K562 (cell line): ENCODE results near the gene APOC4. TPM values are rescaled to one million over a fixed set of nuclear protein-coding genes. Genes with fewer than 3 reads are reported as not detected.

Experiments used
- ATAC-seq: fragments of 200-7000 bp; cut with Tn5 transposase; 3 replicates; pipeline ENCODE4 v1.9.1; 2020; ENCODE audit warnings: moderate library complexity
- BruUV-seq: library from RNA; stranded (reverse); fragments of 400-500 nt; replicated peaks from 2 replicates; lab custom pipeline; 2021; lab: Mats Ljungman, UMichigan
- CTCF ChIA-PET: fragments of 300-600 bp; formaldehyde crosslinking; extraction: SDS; loops from one replicate; lab custom pipeline; 2021; ENCODE audit warnings: low intra/inter-chr PET ratio; lab: Yijun Ruan, JAX
- POLR2A ChIA-PET: fragments of 300-600, 350-650 bp; sonication (Branson Sonifier 250); formaldehyde crosslinking; extraction: SDS; loops from one replicate; lab custom pipeline; 2021; ENCODE audit warnings: antibody characterized with exemption, inconsistent platforms; lab: Yijun Ruan, JAX
- DNase-seq, 4 experiments: peaks; one replicate each; pipeline versions ENCODE4 v3.0.0 to v3.0.0-alpha.2; 2011 to 2018; ENCODE audit warnings: low spot score in 3 of 4, mixed read lengths in 3 of 4; ENCODE audit errors: extremely low read depth in 1 of 4
- FAIRE-seq: peaks from 2 replicates; lab custom pipeline; 2011; peaks lifted over from hg19 to GRCh38; lab: Jason Lieb, UNC
- H2AFZ ChIP-seq: 2 replicates; pipeline ENCODE4 v1.6.0; 2011; ENCODE audit warnings: low read depth, low read length, control low read depth, inconsistent platforms
- H3K27ac ChIP-seq: fragments of 200-600 bp; 3 replicates; pipeline ENCODE4 v1.8.0; 2011; ENCODE audit warnings: low read depth, mild to moderate bottlenecking, control low read depth, inconsistent platforms, low read length, moderate library complexity, mixed read lengths; ENCODE audit errors: extremely low read depth
- H3K27me3 ChIP-seq, 2 experiments: fragments of 300-600 bp in 1 of 2; 2 replicates in 1 of 2; 3 replicates in 1 of 2; pipeline versions ENCODE4 v1.6.0 to v1.8.0; 2011; ENCODE audit warnings: inconsistent platforms in 2 of 2, low read length in 2 of 2, mild to moderate bottlenecking in 1 of 2, mixed read lengths in 1 of 2, moderate library complexity in 1 of 2; ENCODE audit not compliant: control insufficient read depth in 2 of 2, insufficient read depth in 2 of 2
- H3K36me3 ChIP-seq: fragments of 300-600 bp; 3 replicates; pipeline ENCODE4 v1.8.0; 2011; ENCODE audit warnings: mild to moderate bottlenecking, low read length, inconsistent platforms; ENCODE audit not compliant: control insufficient read depth, insufficient read depth
- H3K4me1 ChIP-seq, 2 experiments: fragments of 200-600 bp in 1 of 2; replicated peaks in 1 of 2; 2 replicates in 1 of 2; 3 replicates in 1 of 2; pipeline versions ENCODE4 v1.5.1 to v1.8.0; 2011; ENCODE audit warnings: inconsistent platforms in 2 of 2, low read length in 2 of 2, mild to moderate bottlenecking in 1 of 2, mixed read lengths in 1 of 2, moderate library complexity in 1 of 2; ENCODE audit not compliant: control insufficient read depth in 2 of 2, insufficient read depth in 2 of 2
- H3K4me2 ChIP-seq: 2 replicates; pipeline ENCODE4 v1.6.1; 2011; ENCODE audit warnings: low read length, control low read depth, inconsistent platforms, mixed read lengths; ENCODE audit not compliant: insufficient read depth
- H3K4me3 ChIP-seq: fragments of 200-600 bp; sonication (generic), shearing (Covaris generic); 2 replicates; pipeline ENCODE4 v1.5.1; 2016; ENCODE audit warnings: control low read depth, inconsistent platforms
- H3K79me2 ChIP-seq: fragments of 200-600 bp; 3 replicates; pipeline ENCODE4 v1.8.0; 2011; ENCODE audit warnings: low read length, inconsistent platforms; ENCODE audit not compliant: control insufficient read depth, insufficient read depth
- H3K9ac ChIP-seq, 2 experiments: 2 replicates each; pipeline versions ENCODE4 v1.6.0 to v1.6.1; 2011; ENCODE audit warnings: low read depth in 2 of 2, low read length in 2 of 2, control low read depth in 1 of 2, inconsistent platforms in 1 of 2, mild to moderate bottlenecking in 1 of 2, mixed read lengths in 1 of 2; ENCODE audit not compliant: insufficient read depth in 1 of 2
- H3K9me1 ChIP-seq: one replicate; pipeline ENCODE4 v1.6.0; 2011; ENCODE audit warnings: inconsistent platforms, mild to moderate bottlenecking, low read length, moderate library complexity; ENCODE audit not compliant: control insufficient read depth, insufficient read depth
- H3K9me3 ChIP-seq: replicated peaks from 2 replicates; pipeline ENCODE4 v1.5.1; 2011; ENCODE audit warnings: low read depth, low read length, inconsistent platforms; ENCODE audit not compliant: control insufficient read depth, insufficient read depth
- H4K20me1 ChIP-seq: replicated peaks from 2 replicates; pipeline ENCODE4 v1.6.1; 2011; ENCODE audit warnings: low read length, inconsistent platforms, mixed read lengths; ENCODE audit not compliant: control insufficient read depth, insufficient read depth
- ARID1B ChIP-seq: fragments of 450-650 bp; IDR thresholded peaks from 2 replicates; pipeline ENCODE4 v1.6.1; 2016; ENCODE audit warnings: antibody characterized with exemption, mild to moderate bottlenecking, inconsistent platforms
- GTF3C2 ChIP-seq: IDR thresholded peaks from 3 replicates; pipeline ENCODE4 v1.6.1; 2011; ENCODE audit warnings: borderline replicate concordance, mild to moderate bottlenecking, moderate library complexity; ENCODE audit not compliant: insufficient read length; ENCODE audit errors: extremely low read depth
- HNRNPH1 ChIP-seq: fragments of 200-400 bp; formaldehyde crosslinking; optimal IDR thresholded peaks from 2 replicates; pipeline ENCODE3; 2017; ENCODE audit warnings: low read depth, mild to moderate bottlenecking, low read length, moderate library complexity
- LARP7 ChIP-seq: fragments of 450-650 bp; IDR thresholded peaks from 2 replicates; pipeline ENCODE4 v1.6.1; 2016
- MYC ChIP-seq, 2 experiments: fragments of 250-450 bp in 1 of 2; sonication (Bioruptor Pico) in 1 of 2; IDR thresholded peaks; 2 replicates each; pipeline versions ENCODE4 v1.5.1 to v1.6.1; 2012 to 2021; ENCODE audit warnings: low read depth in 2 of 2, borderline replicate concordance in 1 of 2, improper control_type of control experiment in 1 of 2, low read length in 1 of 2, mild to moderate bottlenecking in 1 of 2, moderate library complexity in 1 of 2
- SNRNP70 ChIP-seq: fragments of 200-400 bp; formaldehyde crosslinking; optimal IDR thresholded peaks from 2 replicates; pipeline ENCODE3; 2017; ENCODE audit warnings: low read depth, low read length
- ZBTB26 ChIP-seq: fragments of 450-650 bp; formaldehyde crosslinking; IDR thresholded peaks from 2 replicates; pipeline ENCODE4 v1.4.0; 2022; ENCODE audit warnings: missing genetic modification characterization
- ZC3H11A ChIP-seq: IDR thresholded peaks from 2 replicates; pipeline ENCODE4 v1.6.1; 2012; ENCODE audit warnings: low read depth, low read length, improper control_type of control experiment
- ZNF134 ChIP-seq: fragments of 250-450 bp; sonication (Bioruptor Pico); conservative IDR thresholded peaks from 2 replicates; pipeline ENCODE4 v1.4.0; 2020
- WGBS: fragments of 100-300 bp; shearing (Covaris generic); methylation state at CpG from one replicate; pipeline ENCODE4 v1.1.6; 2016; ENCODE audit warnings: low coverage, mixed read lengths; ENCODE audit not compliant: insufficient coverage; ENCODE audit errors: missing lambda C conversion rate; 5-methylcytosine and 5-hydroxymethylcytosine counted together
- in situ Hi-C: fragments of 300-500 bp; cut with MboI; formaldehyde crosslinking; loops from 4 replicates; pipeline ENCODE4 v1.15.0; 2018; ENCODE audit warnings: inconsistent platforms, mixed read lengths
- intact Hi-C: fragments of 100-400 bp; cut with micrococcal nuclease; formaldehyde crosslinking; loops from 2 replicates; pipeline ENCODE4 v1.14.2; 2022
- polyA plus RNA-seq, 8 experiments: library from polyadenylated mRNA; depleted of rRNA in 4 of 8; stranded (reverse) in 5 of 8; unstranded in 3 of 8; fragments of >200 nt; fragmentation: Nextera tagmentation in 2 of 8; fragmentation: Illumina TruSeq in 1 of 8; extraction: Ambion mirVana in 2 of 8; extraction: Trizol in 1 of 8; gene quantifications; 2 replicates each; pipeline versions ENCODE4 v1.2.1 to v1.2.3, GENCODE V29; 2011 to 2014; ENCODE audit warnings: inconsistent platforms in 1 of 8, missing spikeins in 1 of 8
- total RNA-seq, 7 experiments: library from RNA; depleted of rRNA in 6 of 7; stranded (reverse); fragments of >200 nt in 6 of 7; fragmentation: Illumina TruSeq in 2 of 7; extraction: Trizol in 2 of 7; gene quantifications; 2 replicates each; pipeline versions ENCODE4 v1.2.1 to v1.2.3, GENCODE V29; 2011 to 2021; ENCODE audit warnings: low replicate concordance in 1 of 7

The APOC4 gene
- total and polyA plus RNA-seq, 9 of the 15 experiments (the other 6 are each of a cell fraction or from before 2014, with no cell fraction given), result 0.46 TPM; not detected in 8

- peak overlapping the region in 1 of 2 experiments; percentile 20; a peak in 1 of 4 replicates for H3K9ac ChIP-seq
- H3K79me2 ChIP-seq, result peaks cover 3% of the 10 kb centered on the region; the same call in 1 of the 3 replicates
- H4K20me1 ChIP-seq, result no peaks in the 10 kb centered on the region
- POLR2A ChIA-PET, result interaction anchor here (0.6 to 1.2 kb wide), 4 partner anchors 8 to 36 kb away, joined by 3 to 5 read pairs (median 4); no protein-coding TSS in a partner anchor
- in situ Hi-C loops (no loop called here), intact Hi-C loops (no loop called here)
- 95% methylated on average over 21 of the region's 21 CpGs for whole genome bisulfite sequencing
- DNase-seq (no peak), FAIRE-seq (no peak), ATAC-seq (no peak)
- H3K4me3 ChIP-seq, result no peak overlapping the region
- no peaks in the 10 kb centered on the region for H3K9me3 ChIP-seq
- H3K4me1 ChIP-seq, result peaks cover 0 to 5% of the 10 kb centered on the region in 2 experiments; a peak in 1 of 5 replicates
- H3K9me1 ChIP-seq, result no peaks in the 10 kb centered on the region
- no peak for TF ChIP-seq MYC (IDR thresholded peaks at IDR 0.05; ENCODE audit: low read depth, low read length)
- no peak for TF ChIP-seq MYC (CRISPR knock-in tag; IDR thresholded peaks at IDR 0.05; ENCODE audit: borderline replicate concordance, low read depth)
- TF ChIP-seq ZC3H11A, result no peak
- TF ChIP-seq SNRNP70, result no peak
- TF ChIP-seq GTF3C2, result no peak
- no peak for TF ChIP-seq LARP7
- no peak for TF ChIP-seq ARID1B
- no peak for TF ChIP-seq HNRNPH1
- TF ChIP-seq ZNF134 (CRISPR knock-in tag), result no peak
- TF ChIP-seq ZBTB26, result no peak
- H3K27ac ChIP-seq, result no peak overlapping the region
- H2AFZ ChIP-seq, result no peak overlapping the region
- BruUV-seq, result no TSS peak
- CTCF ChIA-PET, result no interaction called here
- no peak overlapping the region for H3K4me2 ChIP-seq
- peaks cover 68% of the 10 kb centered on the region for H3K36me3 ChIP-seq
- no peaks in the 10 kb centered on the region for H3K27me3 ChIP-seq
These were observed 32.1 kb downstream of the APOC4 start for GRCh38 chr19:44973982-44974735.
